Renal cortex interstitium (tissue), 15 donors: ENCODE results near the gene MDGA2. TPM values are rescaled to one million over a fixed set of nuclear protein-coding genes. Genes with fewer than 3 reads are reported as not detected.

Source experiments
- DNase-seq, 11 donors: peaks; one replicate each; pipeline ENCODE4 v3.0.0-alpha.2; 2013; ENCODE audit warnings: low read depth in 9 of 11, low spot score in 4 of 11; ENCODE audit errors: extremely low read depth in 1 of 11
- long read RNA-seq, 16 experiments: transcript quantifications; one replicate each; lab custom pipeline, GENCODE V29; 2026
- polyA plus RNA-seq, 3 donors: library from polyadenylated mRNA; unstranded; fragments of 120-200 nt; gene quantifications; one replicate each; pipeline ENCODE4 v1.2.1, GENCODE V29; 2013; ENCODE audit not compliant: insufficient read length in 3 of 3

Gene MDGA2
- polyA plus RNA-seq: 1 to 10 TPM; 2.0 to 2.9 (median 2.3) TPM
- long read RNA-seq, donor 1: 0 reads
- long read RNA-seq, donor 2: 0 reads
- long read RNA-seq, donor 3: 0 reads
- long read RNA-seq, donor 4: 0 reads
- long read RNA-seq, donor 5: 0 reads
- long read RNA-seq, donor 6: 0 reads
- long read RNA-seq, donor 7: 0 reads
- long read RNA-seq, donor 8: 0 reads
- long read RNA-seq, donor 9: 0 reads
- long read RNA-seq, donor 10: 0 reads
- long read RNA-seq, donor 11: 0 reads
- long read RNA-seq, donor 12: 0 reads
- long read RNA-seq, donor 13: 0 reads
- long read RNA-seq, donor 14: 0 reads
- long read RNA-seq, donor 15: 0 reads
- long read RNA-seq, donor 16: 0 reads

- DNase-seq: peak in 10 of 11 donors; percentile 6 to 41 (median 30)
These were observed at the start of gene MDGA2 for GRCh38 chr14:47675466-47676314. Gene MDGA2, minus strand, starts transcription at chr14:47675605.

GRCh38 chr14:47722929-47723693, 47.7 kb upstream of the MDGA2 start:
- DNase-seq: no peak

- no peak for DNase-seq
These were observed 44.9 kb upstream of the MDGA2 start for GRCh38 chr14:47720281-47720680.

GRCh38 chr14:47715330-47715729, 39.9 kb upstream of the MDGA2 start:
- no peak for DNase-seq

GRCh38 chr14:47710581-47710980, 35.2 kb upstream of the MDGA2 start:
- no peak for DNase-seq

GRCh38 chr14:47705683-47706082, 30.3 kb upstream of the MDGA2 start:
- no peak for DNase-seq

GRCh38 chr14:47691829-47692228, 16.4 kb upstream of the MDGA2 start:
- DNase-seq: no peak

GRCh38 chr14:47678993-47679392, 3.6 kb upstream of the MDGA2 start:
- no peak for DNase-seq

- no peak for DNase-seq
These were observed 2.8 kb upstream of the MDGA2 start for GRCh38 chr14:47678157-47678556.

- peak in 3 of 11 donors; percentile 2 to 15 (median 10) for DNase-seq
These were observed 861 bp upstream of the MDGA2 start for GRCh38 chr14:47676315-47676617.

- DNase-seq: peak in 10 of 11 donors; percentile 4 to 30 (median 20)
These were observed 601 bp downstream of the MDGA2 start for GRCh38 chr14:47674543-47675465.

GRCh38 chr14:47674148-47674542, 1.3 kb downstream of the MDGA2 start:
- DNase-seq: peak in 8 of 11 donors; percentile 15 to 32 (median 20)

GRCh38 chr14:47665337-47666134, 9.9 kb downstream of the MDGA2 start:
- DNase-seq: no peak

GRCh38 chr14:47662466-47662865, 12.9 kb downstream of the MDGA2 start:
- DNase-seq: no peak

- DNase-seq: no peak
These were observed 15.2 kb downstream of the MDGA2 start for GRCh38 chr14:47660158-47660557.

GRCh38 chr14:47658041-47658440, 17.4 kb downstream of the MDGA2 start:
- no peak for DNase-seq

GRCh38 chr14:47657143-47657542, 18.3 kb downstream of the MDGA2 start:
- no peak for DNase-seq

- no peak for DNase-seq
These were observed 24.1 kb downstream of the MDGA2 start for GRCh38 chr14:47651337-47651736.
